Stomach (tissue), 4 donors: ENCODE data around the gene CCDC169.

Experiments
- CTCF ChIP-seq, 7 experiments: fragments of 450-650 bp in 4 of 7; fragments of 200-600 bp in 3 of 7; sonication (generic) in 3 of 7; IDR thresholded peaks; one replicate each; pipeline ENCODE4 v1.5.1; 2016 to 2019; ENCODE audit warnings: antibody characterized with exemption in 7 of 7, control low read depth in 2 of 7, mild to moderate bottlenecking in 1 of 7
- POLR2AphosphoS5 ChIP-seq, 3 donors: sonication (generic); formaldehyde crosslinking; IDR thresholded peaks; one replicate each; pipeline ENCODE4 v1.6.1; 2016; ENCODE audit warnings: antibody characterized with exemption in 3 of 3

GRCh38 chr13:36328821-36329220 lies 31.2 kb upstream of the CCDC169 start:
- TF ChIP-seq CTCF (IDR thresholded peaks at IDR 0.05): no peak
- no peak for TF ChIP-seq POLR2AphosphoS5 (IDR thresholded peaks at IDR 0.05)
